NAMALWA (cell line): ENCODE data around the gene APOL4.
"Not testable (repeated sequence)": the region's sequence is repeated elsewhere in the genome, so short reads cannot be mapped to it uniquely, and the experiment has no call there.

ENCODE experiments used
- DNase-seq: peaks from one replicate; pipeline ENCODE4 v3.0.0-alpha.2; 2015; ENCODE audit warnings: low spot score

APOL4 gene

DNA sequence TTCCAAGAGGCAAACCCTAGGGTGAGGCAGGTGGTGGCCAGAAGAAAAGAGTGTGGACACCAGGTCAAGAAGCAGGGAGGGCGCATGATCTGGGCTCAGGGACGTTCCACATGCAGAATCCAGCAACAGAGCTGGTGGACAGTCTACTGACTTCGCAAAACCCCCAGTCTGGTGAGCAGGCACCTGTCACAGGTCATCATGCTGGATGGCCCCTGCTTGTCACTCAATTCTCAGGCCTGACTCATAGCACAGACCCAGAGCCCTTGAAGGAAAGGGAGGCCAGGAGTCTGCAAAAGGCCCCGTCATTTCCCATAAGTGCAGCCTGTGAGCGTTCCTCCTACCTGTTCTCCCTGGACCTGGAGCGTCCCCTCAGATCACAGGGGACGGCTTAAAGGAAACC is 18.2 kb downstream of the APOL4 start:
- no peak for DNase-seq

DNA sequence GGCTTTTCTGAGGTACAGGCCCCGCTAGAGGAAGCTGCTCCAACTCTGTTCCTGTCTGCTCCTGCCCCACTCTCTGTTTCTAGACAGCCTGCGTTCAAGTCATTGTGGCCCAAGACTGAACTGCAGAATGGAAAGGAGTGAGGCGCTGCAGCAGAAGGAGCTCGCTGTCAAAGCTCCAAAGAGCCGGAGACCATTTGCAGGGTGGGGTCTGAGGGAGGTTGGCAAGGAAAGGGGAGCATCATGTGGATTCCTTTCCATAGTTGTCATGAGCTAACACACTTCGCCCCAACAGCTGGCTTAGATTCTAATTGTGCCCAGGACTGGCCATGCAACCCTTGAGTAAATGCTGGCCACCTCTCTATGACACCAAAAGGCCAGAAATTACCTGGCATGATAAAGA is 18.8 kb downstream of the APOL4 start:
- no peak for DNase-seq

DNA sequence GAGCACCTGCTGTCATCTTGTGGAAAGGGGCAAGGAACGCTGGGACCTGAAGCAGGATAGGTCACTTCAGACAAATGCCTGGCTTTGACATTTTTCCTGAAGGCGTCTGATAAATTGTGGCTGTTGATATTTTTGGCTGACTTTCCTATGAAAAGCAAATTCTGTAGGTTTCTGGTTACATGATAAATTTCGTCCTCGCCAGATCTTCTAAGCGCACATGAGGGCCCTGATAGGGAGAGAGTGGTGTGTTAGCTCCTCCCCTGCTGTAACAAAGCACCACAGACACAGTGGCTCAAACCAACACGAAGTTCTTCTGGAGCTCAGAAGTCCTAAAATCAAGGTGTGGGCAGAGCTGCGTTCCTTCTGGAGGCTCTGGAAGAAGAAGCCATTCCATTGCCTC is 19.6 kb downstream of the APOL4 start:
- no peak for DNase-seq

DNA sequence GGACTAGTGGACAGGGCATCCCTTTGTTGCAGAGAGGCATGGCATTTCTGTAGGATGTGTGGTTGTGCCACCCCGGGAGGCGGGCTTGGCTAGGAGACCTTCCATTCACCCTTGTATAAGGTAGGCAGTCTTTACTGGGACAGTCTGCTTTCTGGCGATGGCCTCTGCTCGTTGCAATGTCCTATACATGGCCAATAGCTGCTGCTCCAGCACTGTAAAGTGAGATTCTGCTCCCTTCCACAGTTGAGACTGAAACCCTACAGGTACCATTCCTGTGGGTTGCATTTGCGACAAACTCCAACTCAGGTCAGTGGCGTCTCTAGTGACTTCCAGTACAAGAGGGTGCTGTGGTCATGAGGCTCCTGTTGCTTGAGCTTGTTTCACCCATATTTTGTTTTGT is 20.7 kb downstream of the APOL4 start:
- no peak for DNase-seq

DNA sequence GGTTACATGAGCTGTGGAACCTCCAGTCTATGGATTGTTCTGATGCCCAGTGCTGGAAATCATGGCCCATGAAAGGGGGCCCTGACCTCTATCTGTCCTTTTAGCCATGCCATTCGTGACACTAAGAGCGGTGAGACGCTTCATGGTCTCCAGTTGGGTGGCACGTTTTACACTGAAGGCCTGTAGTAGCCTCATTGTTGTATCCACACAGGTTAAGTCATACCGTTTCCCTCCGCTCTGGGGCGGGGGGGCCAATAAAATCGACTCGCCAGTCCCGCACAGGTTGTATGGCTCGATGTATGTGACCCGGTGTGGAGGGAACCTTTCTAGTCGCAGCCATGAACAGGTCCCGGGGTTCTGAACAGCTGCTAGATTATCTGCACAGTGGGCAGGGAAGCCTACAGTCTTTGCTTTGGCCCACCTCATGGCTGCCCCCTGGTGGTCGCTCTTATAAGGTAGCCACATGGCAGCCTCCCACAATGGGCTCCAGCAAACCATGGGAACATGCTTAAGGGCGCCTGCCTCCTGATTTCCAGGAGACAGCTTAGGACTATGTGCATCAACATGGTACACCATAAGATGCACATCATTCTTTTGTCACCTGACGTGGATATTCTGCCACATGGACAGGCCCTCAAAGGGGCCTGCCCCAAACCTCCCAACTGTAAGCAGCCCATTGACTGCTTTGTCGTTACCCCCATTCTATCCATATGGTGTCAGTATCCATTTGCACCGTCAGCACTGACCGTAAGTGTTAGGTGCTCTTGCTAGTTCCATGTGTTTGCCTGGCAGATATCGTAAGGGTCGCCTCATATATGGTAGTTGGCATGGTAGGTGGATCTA is 21.4 kb downstream of the APOL4 start:
- peak; percentile 75 for DNase-seq

DNA sequence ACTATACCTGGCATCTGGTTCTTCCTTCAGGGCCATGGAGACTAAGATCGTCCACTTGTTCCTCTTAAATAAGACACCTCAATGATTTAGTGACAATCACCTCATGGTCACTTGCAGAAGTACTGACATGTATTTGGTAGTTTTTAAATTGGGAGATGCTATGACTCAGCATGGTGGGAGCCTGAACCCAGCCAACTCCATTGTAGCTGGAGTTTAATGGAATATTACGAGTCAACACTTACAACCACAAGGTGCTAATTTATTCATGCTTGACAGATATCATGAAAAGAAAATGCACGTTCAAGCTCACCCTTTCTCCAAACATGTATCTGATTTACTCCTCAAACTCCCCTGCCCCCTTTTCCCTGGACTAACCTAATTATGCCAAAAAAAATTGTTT is 24.4 kb downstream of the APOL4 start:
- DNase-seq: no peak

DNA sequence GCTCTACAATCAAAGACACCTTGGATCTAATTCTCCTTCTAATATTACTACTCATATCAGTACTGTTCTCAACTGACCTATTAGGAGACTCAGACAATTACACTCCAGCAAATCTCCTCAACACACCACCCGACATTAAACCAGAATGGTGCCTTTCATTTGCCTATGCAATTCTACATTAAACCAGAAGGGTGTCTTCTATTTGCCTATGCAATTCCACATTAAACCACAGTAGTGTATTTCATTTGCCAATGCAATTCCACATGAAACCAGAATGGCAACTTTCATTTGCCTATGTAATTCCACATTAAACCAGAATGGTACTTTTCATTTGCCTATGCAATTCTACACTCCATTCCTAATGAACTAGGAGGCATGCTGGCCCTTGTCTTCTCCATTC is 25.7 kb downstream of the APOL4 start:
- peak; percentile 21 for DNase-seq

DNA sequence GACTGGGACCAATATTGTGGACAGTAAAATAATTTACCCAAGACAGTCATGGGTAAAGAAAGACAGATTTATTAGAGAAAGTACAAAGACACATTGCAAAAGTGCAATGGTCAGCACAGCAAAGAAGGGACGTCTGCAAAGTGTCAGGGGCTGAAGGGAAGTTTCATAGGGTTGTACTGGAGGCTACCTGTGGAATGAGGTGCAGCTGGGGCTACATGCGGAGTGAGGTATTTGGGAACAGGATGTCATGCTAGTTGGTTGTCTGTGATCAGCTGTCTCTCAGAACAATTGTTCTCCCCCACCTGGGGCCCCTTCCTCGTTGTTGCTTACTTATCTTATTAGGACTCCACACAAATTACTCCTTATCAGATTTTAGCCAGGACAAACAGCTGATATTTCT is 29.7 kb downstream of the APOL4 start:
- no peak for DNase-seq

DNA sequence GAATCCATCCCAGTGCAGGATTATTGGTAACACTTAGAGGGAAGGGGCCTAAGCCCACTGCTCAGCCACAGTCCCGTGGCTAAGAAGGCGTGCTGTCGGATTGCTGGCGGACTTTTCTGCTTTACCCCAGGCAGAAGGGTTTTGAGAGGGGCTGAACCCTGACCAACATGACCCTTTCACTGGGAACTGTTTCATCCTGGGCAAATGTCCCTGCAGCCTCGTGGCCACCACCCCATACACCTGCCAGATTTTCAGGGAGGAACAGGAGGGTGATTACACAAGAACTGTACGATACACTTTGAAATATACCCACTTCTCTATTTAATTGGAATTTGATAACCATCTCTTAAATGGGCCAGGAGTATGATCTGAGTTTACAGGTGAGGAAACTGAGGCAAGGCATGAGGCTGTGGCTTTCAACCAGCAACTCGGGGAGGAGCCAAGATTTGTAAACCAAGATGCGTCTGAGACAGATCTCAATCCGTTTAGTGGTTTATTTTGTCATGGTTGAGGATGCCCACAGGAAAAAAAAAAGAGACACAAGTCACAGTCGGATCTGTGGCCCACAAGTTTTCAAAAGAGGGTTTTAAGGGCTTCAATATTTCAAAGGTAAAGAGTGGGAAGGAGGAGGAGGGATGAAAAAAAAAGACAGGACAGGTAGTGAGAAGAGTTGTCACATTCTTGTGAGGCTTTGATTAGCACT is 34.9 kb downstream of the APOL4 start:
- no peak for DNase-seq

DNA sequence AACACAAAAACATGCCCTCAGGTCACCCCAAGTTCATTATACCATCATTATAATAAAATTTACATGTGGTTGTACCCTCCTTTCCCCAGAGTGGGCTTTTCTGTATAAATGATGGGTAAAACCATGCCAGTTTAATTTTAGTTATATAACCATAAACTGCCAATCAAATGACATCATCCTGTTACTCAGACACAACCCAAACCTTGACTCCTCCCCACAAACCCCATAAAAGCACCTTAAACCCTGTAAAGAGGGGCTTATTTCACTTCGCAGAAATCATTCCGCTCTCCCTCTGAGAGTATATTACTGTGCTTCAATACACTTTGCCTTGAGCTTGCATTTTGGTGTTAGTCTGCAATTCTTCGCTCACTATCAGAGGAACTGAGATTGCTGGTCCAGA is 35.5 kb downstream of the APOL4 start:
- no peak for DNase-seq

DNA sequence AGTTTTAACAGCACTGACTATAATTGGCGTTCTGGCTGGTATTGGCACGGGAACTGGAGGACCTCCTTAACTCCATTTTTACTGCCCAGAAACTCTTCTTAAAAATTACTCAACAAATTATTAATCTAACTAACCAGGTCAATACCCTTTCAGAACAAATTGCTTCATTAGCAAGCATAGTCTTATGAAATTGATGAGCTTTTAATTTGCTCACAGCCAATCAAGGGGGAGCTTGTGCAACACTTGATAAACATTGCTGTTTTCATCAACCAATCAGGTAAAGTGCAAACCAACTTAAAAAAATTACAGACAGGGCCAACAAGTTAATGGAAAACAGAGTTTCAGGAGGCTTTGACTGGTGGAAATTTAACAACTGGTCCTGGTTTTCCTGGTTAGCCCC is 36.5 kb downstream of the APOL4 start:
- DNase-seq: no peak

DNA sequence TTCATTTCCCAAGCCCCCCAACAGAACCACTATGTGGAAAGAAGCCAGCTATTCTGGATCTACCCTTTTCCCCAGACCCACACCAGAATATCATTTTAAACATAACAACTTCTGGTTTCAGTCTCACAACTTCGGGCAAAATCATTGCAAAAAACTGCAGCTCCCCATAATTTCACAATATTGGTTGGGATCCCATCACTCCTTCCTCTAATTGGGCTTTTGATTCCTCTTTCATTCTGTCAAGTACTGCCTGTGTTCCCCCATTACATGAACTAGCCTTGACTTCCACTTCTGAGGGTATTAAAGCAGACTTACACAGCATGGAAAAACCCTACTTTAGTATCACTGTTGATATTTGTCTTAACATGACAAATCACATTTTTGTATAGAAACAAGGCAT is 37.0 kb downstream of the APOL4 start:
- DNase-seq: no peak

DNA sequence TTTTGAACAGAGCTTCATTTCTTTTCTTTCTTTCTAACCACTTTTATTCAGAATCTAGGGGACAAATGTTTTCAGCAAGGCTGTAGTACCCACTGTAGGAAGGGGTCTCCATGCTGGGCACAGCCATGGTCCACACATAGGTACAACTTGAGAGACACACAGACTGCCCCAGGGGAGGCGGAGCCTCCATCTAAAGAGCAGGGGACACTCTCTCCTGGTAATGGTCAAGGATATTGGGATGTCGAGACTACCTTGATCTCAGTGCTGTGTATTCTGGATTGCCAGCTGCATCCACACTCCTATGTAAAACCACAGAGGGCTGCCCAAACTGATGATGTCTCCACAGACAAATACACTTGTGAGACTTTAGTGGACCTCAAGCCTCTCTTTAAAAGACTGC is 38.1 kb downstream of the APOL4 start:
- DNase-seq: no peak

DNA sequence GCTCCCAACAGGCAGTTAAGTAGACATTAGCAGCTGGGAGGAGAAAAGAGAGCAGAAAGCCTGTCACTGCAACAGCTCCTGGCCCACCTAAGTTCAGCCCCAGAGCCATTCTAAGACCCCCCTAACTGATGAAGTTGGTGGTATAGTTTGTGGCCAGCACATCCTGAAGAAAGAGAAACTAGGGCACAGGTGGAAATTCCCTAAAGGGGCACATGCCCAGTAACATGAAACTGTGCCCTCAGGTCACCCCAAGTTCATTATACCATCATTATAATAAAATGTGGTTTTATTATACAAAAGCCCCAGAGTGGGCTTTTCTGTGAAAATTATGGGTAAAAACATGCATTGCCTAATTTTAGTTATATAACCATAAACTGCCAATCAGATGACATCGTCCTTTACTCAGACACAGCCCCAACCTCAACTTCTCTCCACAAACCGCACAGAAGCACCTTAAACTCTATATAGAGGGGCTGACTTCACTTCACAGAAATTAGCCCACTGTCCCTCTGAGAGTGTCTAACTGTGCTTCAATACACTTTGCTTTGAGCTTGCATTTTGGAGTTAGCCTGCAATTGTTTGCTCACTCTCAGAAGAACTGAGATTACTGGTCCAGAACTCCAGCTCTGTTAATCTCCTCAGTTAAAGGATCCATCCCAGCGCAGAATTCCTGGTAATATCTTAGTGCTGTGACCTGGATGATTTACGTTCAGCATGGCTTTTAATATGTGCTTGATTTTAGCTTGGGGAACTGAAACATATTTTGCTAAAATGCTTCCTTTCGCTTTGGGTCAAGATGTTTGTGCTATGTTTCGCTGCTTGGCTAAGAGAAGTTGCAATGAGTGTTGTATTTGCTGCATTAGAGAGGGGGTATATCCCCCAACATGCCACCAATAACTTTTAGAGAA is 39.2 kb downstream of the APOL4 start:
- peak; percentile 18 for DNase-seq

DNA sequence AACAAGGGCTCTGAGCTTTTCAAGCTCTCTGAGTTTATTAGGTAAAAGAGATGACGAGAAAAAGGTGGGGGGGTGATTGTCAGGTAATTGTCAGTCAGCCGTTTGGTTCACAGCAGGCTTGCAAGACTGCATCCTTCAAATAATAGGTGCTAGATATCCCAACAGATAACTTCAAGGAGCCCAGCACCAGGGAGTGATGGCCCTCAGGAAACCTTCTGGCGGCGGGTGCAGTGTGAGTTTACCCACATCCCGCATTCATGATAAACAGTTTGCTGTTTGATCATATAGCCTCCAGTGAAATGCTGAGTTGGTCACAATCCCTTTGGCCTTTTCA is 39.8 kb downstream of the APOL4 start:
- DNase-seq: not testable (repeated sequence)

DNA sequence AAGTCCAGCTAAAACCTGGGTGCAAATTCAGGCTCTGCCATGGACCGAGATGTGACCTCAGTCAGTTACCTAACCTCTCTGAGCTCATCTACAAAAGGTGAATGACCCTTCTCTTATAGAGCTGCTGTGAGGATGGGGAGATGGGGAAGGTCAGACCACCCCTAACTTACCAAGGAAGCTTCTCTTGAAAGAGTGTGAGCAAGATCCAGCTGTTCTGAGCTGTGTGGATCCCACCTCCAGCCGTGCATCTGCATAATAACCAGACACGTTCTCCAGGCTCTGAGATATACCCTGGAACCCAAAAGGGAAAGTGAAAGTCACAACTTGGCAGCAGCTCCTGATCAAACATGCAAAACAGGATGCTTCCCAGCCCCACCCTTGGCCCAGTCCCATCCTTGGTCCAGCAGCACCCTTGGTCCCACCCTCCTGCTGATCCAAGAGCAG is 41.1 kb downstream of the APOL4 start, which contains the start of gene APOL3:
TSS of gene APOL3 (minus strand) at position 257 of the 444 bp plus-strand sequence. CDS start 11,700 bp downstream, outside the sequence.
- peak; percentile 44 for DNase-seq

DNA sequence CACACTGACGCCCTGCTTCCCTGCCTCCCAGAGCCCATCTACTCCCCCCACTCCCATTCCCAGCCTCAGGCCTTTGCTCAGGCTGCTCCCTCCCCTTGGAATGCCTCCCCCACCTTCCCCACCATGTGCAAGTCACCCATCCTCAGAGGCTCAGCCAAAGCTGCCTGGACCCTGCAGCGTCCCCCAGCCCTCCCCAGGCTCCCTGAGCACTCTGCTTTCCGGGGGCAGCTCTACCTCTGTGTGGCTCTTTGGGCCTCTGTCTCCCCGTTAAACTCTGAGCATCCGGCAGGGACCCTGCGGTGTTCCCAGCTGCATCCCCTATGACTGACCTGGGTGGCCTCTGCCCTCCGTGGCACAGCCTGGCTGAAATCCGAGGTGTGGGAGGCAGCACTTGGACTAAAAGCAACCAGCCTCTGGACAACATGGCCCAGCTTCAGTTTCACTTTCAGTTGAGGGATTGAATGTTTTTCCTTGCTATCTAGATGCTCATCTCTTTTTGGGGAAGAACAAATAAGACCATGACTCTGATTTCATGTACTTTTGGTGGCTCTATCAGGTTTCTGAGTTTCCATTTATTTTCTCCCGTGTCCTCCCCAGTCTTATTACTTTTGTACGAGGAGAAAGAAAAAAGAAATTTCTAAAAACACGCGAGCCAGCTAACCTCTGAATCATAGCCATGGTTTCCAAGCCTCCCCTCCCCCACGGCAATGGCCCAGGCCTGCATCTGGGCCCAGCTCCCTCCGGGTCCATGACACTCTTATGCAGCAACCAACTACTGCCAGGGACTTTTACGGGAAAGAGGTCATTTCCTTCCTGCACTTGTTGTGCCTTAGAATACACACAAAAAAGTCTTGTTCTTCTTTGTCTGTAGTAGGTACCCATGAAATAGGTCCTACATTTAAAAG is 44.8 kb downstream of the APOL4 start:
- peak; percentile 20 for DNase-seq

DNA sequence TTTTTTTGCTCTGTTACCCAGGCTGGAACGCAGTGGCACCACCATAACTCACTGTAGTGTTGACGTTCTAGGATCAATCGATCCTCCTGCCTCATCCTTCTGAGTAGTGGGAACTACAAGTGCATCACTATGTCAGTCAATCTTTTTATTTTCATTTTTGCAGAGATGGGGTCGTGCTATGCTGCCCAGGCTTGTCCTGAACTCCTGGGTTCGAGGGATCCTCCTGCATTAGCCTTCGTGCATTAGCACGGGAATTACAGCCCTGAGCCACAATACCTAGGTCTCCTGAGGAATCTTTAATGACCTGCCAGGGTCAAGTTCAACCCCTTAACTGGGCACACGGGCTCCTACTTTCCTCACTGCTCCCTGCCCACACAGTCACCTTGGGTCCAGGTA is 45.5 kb downstream of the APOL4 start:
- no peak for DNase-seq

DNA sequence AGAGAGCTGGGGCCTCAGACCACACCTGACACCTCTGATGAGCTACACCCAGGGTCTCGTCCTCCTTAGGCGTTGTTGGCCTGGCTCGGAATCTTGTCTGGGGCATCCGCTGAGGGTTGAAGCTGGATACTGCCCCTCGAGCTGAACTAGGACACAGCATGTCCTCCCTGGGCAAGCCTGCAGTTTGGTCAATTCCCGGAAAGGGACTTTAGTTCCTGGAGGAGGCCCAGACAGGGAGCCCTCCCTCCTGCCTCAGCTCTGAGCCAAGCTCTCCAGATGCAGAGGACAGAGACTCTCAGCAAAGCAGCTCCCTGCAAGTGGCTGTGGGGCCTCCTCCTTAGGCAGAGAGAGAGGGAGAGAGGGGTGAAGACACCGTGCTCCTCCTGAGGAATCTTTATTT is 45.9 kb downstream of the APOL4 start:
- DNase-seq: no peak

DNA sequence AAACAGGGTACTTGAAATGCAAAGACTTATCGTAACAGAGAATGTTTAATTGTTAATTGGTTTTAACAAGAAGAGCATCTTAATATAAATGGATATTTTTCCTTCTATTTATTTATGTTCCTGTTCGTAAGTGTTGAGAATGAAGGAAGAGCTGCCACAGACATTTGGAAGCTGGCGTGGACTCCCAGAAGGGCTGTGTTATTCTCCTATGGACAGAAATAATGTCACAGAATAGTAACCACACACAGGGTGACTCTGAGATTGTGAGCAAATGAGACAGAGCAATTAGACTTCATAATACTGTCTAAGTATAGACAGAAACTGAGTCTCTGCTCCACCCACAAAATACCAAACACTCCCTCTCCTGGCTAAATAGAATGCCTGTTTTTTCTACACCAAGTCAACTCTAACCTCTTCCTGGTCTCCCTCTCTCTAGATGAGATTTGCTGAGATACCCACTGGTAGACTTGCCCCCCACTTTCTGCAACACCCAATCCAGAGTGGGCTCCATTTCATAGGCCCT is 47.1 kb downstream of the APOL4 start:
- DNase-seq: peak; percentile 7
